AG20443 (cell line): ENCODE results near the gene ADRA1B.

Experiments
- DNase-seq: peaks from one replicate; pipeline ENCODE4 v3.0.0; 2012; ENCODE audit warnings: low spot score, mixed read lengths

The ADRA1B gene

DNA sequence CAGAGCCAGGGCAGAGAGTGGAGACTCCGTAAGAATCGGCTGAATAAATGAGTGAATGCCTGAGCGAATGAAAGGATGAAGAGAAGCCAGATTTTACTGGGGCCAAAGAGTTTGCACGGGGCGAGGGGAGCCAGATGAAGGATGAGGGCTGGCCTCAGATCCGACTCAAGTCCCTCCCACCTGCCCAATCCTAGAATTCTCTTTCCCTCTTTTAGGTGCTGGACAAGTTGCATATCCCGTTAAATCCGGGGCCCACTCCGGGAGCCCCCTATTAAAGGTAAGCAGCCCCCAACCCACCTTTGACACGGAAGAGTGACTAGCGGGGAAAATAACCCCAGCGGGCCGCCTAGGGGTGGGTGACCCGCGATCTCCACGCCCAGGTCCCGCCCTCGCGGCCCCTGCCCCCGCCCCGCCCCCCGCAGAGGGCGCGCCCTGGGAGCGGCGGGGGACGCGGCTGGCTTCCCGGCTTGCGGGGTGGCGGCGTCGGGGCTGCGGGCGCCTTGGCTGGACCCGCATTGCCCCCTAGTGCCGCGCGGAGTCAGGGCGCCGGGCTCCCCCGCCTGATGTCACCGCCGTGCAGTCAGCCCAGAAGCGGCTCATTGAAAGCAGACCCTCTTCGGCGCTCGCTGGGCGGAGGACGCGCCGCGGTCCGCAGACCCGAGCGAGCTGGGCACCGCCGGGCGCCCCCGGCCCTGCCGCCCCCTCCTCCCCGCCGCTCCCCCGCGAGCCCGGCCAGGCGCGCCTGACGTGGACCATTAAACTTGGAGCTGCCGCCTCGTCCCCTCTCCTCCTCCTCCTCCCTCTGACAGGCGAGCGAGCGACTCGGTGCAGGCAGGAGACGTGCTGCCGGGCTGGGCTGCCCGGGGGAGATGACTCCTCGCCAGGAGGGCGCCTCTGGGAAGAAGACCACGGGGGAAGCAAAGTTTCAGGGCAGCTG, at the start of gene ADRA1B:
Gene ADRA1B, plus strand, starts transcription at position 579 of the 937 bp plus-strand sequence. CDS start 424 bp downstream, outside the sequence.
- DNase-seq = peak; percentile 95

GRCh38 chr5:159873680-159874079, 42.6 kb upstream of the ADRA1B start:
- no peak for DNase-seq

DNA sequence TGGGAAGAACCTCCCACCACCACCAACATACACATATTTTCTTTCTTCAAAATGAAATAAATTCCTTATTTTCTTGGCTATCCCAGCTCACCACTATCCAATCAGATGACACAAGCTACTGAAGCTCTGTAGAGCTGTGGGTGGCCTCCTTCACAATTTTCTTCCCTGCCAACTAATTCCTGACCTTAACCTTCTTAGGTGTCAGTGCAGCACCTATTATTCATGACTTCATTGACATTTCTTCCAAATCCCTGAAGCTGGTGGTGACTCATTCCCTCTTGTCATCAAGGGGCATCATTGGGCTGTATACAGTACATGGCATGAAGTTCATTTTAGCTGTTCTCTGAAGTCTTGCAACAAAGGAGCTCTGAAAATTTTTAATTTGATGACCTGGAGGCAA, 42.0 kb upstream of the ADRA1B start:
- DNase-seq = peak; percentile 30

DNA sequence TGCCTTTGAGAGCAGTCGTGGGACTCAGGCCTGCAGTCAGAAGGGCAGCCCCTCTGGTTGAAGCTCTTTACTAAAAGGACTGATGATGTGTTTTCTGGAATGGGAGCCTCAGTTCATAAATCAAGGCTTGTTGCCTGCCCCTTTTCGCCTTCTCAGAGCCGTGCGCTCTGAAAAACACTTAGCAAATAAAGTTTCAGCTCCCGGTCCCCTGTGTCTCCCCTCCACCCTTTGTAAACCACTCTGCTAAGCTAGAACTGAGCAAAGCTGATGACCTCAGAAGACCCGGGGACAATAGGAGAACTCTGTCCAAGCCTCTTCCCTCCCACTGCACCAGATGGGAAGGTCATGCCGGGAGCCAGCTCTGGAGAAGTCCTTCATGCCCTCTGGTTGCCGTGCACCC, 39.3 kb upstream of the ADRA1B start:
- no peak for DNase-seq

DNA sequence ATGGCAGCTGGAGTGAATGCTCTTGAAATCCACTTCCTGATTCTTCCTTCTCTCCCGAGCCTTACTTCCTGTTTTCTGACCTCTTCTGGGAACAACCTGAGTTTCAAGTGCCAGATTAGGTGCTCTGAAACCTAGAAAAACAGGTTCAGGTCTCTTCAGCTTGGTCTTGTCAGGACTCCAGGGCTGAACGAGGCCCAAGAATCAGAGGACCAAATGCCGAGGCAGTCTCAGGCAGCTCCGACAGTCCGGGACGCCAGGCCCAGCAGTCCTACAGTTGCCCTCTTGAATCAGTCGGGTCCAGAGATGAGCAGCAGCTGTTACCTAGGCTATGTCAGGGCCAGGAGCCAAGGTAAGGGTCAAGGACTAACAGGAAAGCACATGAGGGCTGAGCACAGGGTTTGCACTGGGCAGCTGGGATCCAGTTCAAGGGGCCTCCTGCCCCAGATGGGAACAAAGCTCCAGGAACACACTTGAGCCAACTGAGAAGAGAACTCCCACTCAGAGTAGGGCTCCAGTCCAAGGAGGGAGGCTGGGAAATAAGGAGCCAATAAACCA, 38.3 kb upstream of the ADRA1B start:
- DNase-seq = no peak

- peak; percentile 93 for DNase-seq
These were observed 37.3 kb upstream of the ADRA1B start for GRCh38 chr5:159878988-159879471.

- DNase-seq = no peak
These were observed 35.6 kb upstream of the ADRA1B start for GRCh38 chr5:159880676-159881075.

GRCh38 chr5:159881967-159882366, 34.3 kb upstream of the ADRA1B start:
- no peak for DNase-seq

GRCh38 chr5:159883522-159883950, 32.7 kb upstream of the ADRA1B start:
- DNase-seq = peak; percentile 71

- no peak for DNase-seq
These were observed 31.2 kb upstream of the ADRA1B start for GRCh38 chr5:159884917-159885620.

- DNase-seq = no peak
These were observed 30.0 kb upstream of the ADRA1B start for GRCh38 chr5:159886296-159886695.

GRCh38 chr5:159887050-159887449, 29.2 kb upstream of the ADRA1B start:
- DNase-seq = no peak

- no peak for DNase-seq
These were observed 27.4 kb upstream of the ADRA1B start for GRCh38 chr5:159888860-159889259.

GRCh38 chr5:159890141-159890540, 26.1 kb upstream of the ADRA1B start:
- no peak for DNase-seq

DNA sequence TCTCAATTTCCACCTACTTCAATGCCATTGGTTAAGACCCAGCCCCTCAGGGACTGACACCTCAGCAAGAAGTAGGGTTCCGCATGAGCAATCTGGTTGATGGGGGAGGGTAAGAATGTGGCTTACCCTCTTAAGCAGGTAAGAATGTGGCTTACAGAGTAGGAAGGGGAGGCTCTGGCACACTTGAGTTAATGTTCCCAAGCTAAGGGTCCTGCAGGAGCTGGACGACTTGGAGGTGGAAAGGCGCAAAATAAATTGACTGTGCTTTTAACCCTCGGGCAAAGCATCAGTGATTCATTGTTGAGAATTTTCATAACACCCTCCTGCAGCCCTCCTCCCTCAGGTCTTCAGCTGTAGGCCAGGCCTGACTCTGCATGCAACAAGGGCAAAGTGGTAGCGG, 24.9 kb upstream of the ADRA1B start:
- no peak for DNase-seq

DNA sequence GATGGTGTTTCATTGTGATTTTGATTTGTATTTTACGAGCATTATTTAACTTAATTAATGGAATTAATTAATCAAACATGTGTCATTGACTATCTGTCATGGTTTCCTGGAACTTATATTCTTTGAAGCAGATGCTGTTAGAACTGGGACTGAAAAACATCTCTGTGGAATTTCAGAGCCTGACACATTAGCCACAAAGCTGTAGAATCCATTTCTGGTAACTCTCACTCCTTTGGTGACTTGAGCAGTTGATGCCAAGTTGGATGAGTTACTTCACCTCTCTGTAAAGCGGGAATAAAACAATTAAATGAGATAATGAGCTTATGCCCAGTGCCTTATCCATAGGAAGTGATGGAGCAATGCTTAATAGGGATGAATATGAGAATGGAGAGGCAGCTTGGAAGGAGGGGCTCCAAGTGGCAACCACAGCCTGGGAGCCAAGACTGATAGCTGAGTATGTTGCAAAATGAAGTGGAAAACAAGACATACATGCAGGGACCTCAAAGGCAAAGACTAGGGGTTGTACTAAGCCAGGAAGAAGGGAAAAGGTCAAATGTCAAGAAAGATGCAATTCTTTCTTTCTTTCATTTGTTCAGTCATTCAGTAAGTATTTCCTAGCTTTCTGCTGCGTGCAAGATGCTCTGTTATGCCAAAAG, 23.1 kb upstream of the ADRA1B start:
- DNase-seq = no peak

DNA sequence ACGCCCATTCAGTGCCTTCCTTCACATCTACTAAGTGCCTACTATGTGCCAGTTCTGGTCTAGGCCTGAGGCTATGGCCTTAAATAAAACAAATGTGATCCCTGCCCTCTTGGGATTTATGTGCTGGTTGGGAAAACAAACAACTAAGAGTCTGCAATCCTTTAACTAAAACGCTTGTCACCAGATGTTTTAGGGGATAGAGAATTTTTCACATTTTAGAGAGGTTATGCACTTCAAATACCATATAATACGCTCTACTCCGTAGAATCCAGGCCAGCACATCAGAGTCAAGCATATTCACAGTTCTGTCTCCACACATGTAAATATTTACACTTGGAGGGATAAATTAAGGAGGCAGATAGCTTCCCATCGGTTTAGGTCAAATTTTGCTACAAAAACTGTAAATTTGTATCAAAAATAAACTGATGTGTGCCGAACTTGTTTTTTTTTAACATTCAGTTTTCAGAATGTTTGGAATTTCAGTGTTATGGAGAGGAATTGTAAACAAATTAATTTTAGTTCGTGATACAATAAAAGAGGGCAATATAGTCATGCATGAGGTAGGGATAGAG, 22.0 kb upstream of the ADRA1B start:
- DNase-seq = no peak

- DNase-seq = no peak
These were observed 18.4 kb upstream of the ADRA1B start for GRCh38 chr5:159897786-159898393.

DNA sequence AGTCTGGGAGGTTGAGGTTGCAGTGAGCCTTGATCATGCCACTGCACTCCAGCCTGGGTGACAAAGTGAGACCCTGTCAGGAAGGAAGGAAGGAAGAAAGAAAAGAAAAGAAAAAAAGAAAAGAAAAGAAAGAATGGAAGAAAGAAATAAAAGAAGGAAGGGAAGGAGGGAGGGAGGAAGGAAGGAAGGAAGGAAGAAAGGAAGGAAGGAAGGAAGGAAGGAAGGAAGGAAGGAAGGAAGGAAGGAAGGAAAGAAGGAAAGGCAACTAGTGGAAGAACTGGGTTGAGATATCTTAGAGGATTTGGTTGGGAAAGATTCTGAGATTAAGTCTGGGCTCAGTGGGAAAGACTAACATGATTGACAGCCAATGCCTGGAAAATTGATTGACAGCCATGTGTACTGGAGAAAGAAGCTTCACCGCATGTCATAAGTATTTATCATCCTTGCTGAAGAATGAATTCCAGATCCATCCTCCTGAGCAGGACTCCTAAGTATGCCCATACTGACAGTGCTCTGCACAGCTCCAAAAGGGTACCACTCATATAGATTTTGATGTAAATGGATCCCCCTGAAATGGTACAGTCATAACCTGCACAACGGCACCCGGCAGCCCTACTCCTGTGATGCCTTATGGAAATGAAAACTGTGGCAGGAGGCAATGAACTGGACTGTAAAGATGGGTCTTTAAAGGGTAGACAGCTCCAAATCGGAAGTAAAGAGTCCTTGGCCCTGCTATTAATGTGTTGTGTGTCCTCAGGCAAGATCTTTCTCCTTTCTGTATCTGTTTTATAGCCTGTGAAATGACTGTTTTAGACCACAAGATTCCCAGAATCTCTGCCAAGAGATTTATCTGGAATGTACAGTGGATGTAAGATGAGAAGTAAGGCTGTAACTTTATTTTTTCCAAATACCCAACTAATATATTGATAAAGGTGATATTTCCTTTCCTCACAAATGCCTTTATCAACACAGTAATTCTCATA, 16.9 kb upstream of the ADRA1B start:
- peak; percentile 45 for DNase-seq

DNA sequence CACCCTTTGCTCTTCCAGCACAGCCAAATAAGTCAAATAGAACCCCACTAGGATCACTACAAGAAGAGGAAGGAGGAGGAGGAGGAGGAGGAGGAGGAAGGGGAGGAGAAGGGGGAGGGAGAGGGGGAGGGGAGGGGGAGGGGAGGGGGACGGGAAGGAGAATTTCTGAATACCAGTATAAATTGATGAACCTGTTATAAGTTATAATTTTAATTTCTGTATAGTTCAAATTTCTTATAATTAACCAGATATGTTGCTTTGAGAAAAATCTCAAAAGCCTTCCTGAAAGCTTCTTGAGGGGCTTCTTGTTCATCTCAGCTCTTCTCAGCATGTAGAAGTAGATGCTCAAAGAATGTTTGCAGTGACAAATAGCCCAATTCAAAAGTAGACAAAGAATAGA, 15.0 kb upstream of the ADRA1B start:
- DNase-seq = no peak
